Keratinocyte (primary cell): Measurements from ENCODE around the gene CLCN7.

Source experiments
- EZH2 ChIP-seq: IDR thresholded peaks from one replicate; pipeline ENCODE4 v1.6.1; 2012; ENCODE audit warnings: inconsistent platforms, mild to moderate bottlenecking, low read length, moderate library complexity
- TF ChIP-seq, protein P1 (sequence below), 3 experiments: IDR thresholded peaks in 1 of 3; conservative IDR thresholded peaks in 1 of 3; optimal IDR thresholded peaks in 1 of 3; 2 replicates in 2 of 3; 3 replicates in 1 of 3; pipeline versions ENCODE3 to v1.5.1; 2011; ENCODE audit warnings: low read length in 3 of 3, mild to moderate bottlenecking in 3 of 3, moderate library complexity in 2 of 3, control low read depth in 1 of 3, inconsistent platforms in 1 of 3; ENCODE audit not compliant: insufficient read depth in 2 of 3; ENCODE audit errors: extremely low read depth in 1 of 3

GRCh38 chr16:1500465-1501150, 25.8 kb upstream of the CLCN7 start:
- TF ChIP-seq, protein P1, sequence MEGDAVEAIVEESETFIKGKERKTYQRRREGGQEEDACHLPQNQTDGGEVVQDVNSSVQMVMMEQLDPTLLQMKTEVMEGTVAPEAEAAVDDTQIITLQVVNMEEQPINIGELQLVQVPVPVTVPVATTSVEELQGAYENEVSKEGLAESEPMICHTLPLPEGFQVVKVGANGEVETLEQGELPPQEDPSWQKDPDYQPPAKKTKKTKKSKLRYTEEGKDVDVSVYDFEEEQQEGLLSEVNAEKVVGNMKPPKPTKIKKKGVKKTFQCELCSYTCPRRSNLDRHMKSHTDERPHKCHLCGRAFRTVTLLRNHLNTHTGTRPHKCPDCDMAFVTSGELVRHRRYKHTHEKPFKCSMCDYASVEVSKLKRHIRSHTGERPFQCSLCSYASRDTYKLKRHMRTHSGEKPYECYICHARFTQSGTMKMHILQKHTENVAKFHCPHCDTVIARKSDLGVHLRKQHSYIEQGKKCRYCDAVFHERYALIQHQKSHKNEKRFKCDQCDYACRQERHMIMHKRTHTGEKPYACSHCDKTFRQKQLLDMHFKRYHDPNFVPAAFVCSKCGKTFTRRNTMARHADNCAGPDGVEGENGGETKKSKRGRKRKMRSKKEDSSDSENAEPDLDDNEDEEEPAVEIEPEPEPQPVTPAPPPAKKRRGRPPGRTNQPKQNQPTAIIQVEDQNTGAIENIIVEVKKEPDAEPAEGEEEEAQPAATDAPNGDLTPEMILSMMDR (optimal IDR thresholded peaks at IDR 0.05 in 1 of 3, IDR thresholded peaks at IDR 0.05 in 1 of 3, conservative IDR thresholded peaks at IDR 0.05 in 1 of 3; ENCODE audit: extremely low read depth in 1 of 3, insufficient read depth in 2 of 3, low read length in 3 of 3): no peak
- no peak for TF ChIP-seq EZH2
